Astrocyte (in vitro differentiated cells and primary cell): Measurements from ENCODE around the gene CD180. TPM values are rescaled to one million over a fixed set of nuclear protein-coding genes. Genes with fewer than 3 reads are reported as not detected.

Source experiments
- DNase-seq: peaks from one replicate; pipeline ENCODE4 v3.0.0-alpha.2; 2010; ENCODE audit warnings: low read depth
- FAIRE-seq: peaks from 2 replicates; lab custom pipeline; 2011; peaks lifted over from hg19 to GRCh38; lab: Jason Lieb, UNC
- H2AFZ ChIP-seq: 2 replicates; pipeline ENCODE4 v1.6.0; 2012; ENCODE audit warnings: low read depth, low read length, inconsistent platforms
- H3K27ac ChIP-seq: 2 replicates; pipeline ENCODE4 v1.5.1; 2011; ENCODE audit warnings: low read depth, low read length, inconsistent platforms
- H3K27me3 ChIP-seq: 2 replicates; pipeline ENCODE4 v1.6.0; 2011; ENCODE audit warnings: low read length, inconsistent platforms; ENCODE audit not compliant: insufficient read depth
- H3K36me3 ChIP-seq: 2 replicates; pipeline ENCODE4 v1.5.1; 2011; ENCODE audit warnings: low read length, inconsistent platforms; ENCODE audit not compliant: insufficient read depth
- H3K4me1 ChIP-seq: 2 replicates; pipeline ENCODE4 v1.5.1; 2011; ENCODE audit warnings: low read length, inconsistent platforms; ENCODE audit not compliant: insufficient read depth
- H3K4me2 ChIP-seq: 2 replicates; pipeline ENCODE4 v1.6.0; 2012; ENCODE audit warnings: low read length, inconsistent platforms
- H3K4me3 ChIP-seq: 2 replicates; pipeline ENCODE4 v1.5.1; 2011; ENCODE audit warnings: low read depth, mild to moderate bottlenecking, low read length, inconsistent platforms; ENCODE audit not compliant: insufficient read depth
- H3K79me2 ChIP-seq: 2 replicates; pipeline ENCODE4 v1.6.0; 2012; ENCODE audit warnings: mild to moderate bottlenecking, low read length, inconsistent platforms; ENCODE audit not compliant: insufficient read depth
- H3K9ac ChIP-seq: 2 replicates; pipeline ENCODE4 v1.6.0; 2012; ENCODE audit warnings: mild to moderate bottlenecking, low read length, inconsistent platforms
- H3K9me3 ChIP-seq: 2 replicates; pipeline ENCODE4 v1.5.1; 2012; ENCODE audit warnings: low read depth, mild to moderate bottlenecking, low read length, inconsistent platforms; ENCODE audit not compliant: insufficient read depth
- H4K20me1 ChIP-seq: 2 replicates; pipeline ENCODE4 v1.6.0; 2012; ENCODE audit warnings: low read length, inconsistent platforms; ENCODE audit not compliant: insufficient read depth
- H3K27ac Mint-ChIP-seq: one replicate; pipeline ENCODE4 v1.8.0; 2021; ENCODE audit warnings: mild to moderate bottlenecking, mixed read lengths; ENCODE audit not compliant: unreplicated experiment
- H3K27me3 Mint-ChIP-seq: one replicate; pipeline ENCODE4 v1.8.0; 2021; ENCODE audit warnings: low read depth, mixed read lengths; ENCODE audit not compliant: unreplicated experiment
- H3K36me3 Mint-ChIP-seq: one replicate; pipeline ENCODE4 v1.8.0; 2021; ENCODE audit warnings: low read depth, mixed read lengths; ENCODE audit not compliant: unreplicated experiment
- H3K4me1 Mint-ChIP-seq: one replicate; pipeline ENCODE4 v1.8.0; 2021; ENCODE audit warnings: low read depth, mixed read lengths; ENCODE audit not compliant: unreplicated experiment
- H3K4me3 Mint-ChIP-seq: one replicate; pipeline ENCODE4 v1.8.0; 2021; ENCODE audit warnings: mild to moderate bottlenecking, moderate library complexity, mixed read lengths; ENCODE audit not compliant: unreplicated experiment
- H3K9me3 Mint-ChIP-seq: one replicate; pipeline ENCODE4 v1.8.0; 2021; ENCODE audit warnings: mild to moderate bottlenecking, mixed read lengths; ENCODE audit not compliant: unreplicated experiment
- CTCF ChIP-seq: IDR thresholded peaks from 2 replicates; pipeline ENCODE4 v1.5.1; 2011; ENCODE audit warnings: low read depth, mild to moderate bottlenecking, inconsistent platforms, low read length, moderate library complexity; ENCODE audit not compliant: insufficient read depth
- EZH2 ChIP-seq: IDR thresholded peaks from 2 replicates; pipeline ENCODE4 v1.6.1; 2012; ENCODE audit warnings: mild to moderate bottlenecking, low read length, inconsistent platforms; ENCODE audit not compliant: insufficient read depth
- total RNA-seq: library from RNA; stranded (reverse); gene quantifications from 2 replicates; pipeline ENCODE4 v1.2.1, GENCODE V29; 2021

CD180 gene
- total RNA-seq, 1 donor from 2014 or later: not detected

DNA sequence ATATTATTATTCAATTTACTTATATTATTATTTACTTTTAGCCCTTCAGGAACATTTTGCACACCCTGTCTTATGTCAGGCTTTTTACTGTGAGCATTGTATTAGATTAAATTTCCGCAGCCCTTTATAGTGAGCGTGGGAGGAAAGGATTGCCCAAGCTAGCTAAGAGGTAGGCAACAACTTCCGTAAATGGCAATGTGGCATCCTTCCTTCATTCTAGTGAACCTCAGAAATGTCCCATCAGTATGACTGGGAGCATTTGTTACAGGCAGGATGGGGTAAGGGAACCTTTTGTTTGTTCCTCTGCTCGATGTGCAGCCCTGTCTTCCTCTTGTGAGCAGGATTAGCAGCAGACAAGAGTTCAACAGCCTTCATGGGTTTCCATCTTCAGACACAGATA is 6.2 kb upstream of the CD180 start:
- TF ChIP-seq EZH2 (no peak), CTCF (no peak)
- no peak overlapping the region for H3K4me3 ChIP-seq
- H3K4me1 ChIP-seq: peaks cover 9% of the 10 kb centered on the region
- Mint-ChIP-seq H3K4me1 (no peaks in the 10 kb centered on the region), H3K27me3 (no peaks in the 10 kb centered on the region), H3K36me3 (no peaks in the 10 kb centered on the region), H3K4me3 (no peak overlapping the region), H3K9me3 (peaks cover 4% of the 10 kb centered on the region), H3K27ac (no peak overlapping the region)
- H3K79me2 ChIP-seq: no peaks in the 10 kb centered on the region
- no peaks in the 10 kb centered on the region for H4K20me1 ChIP-seq
- no peak for DNase-seq
- H3K36me3 ChIP-seq: no peaks in the 10 kb centered on the region
- H3K27ac ChIP-seq: no peak overlapping the region
- H3K9ac ChIP-seq: no peak overlapping the region
- H3K9me3 ChIP-seq: no peaks in the 10 kb centered on the region
- H2AFZ ChIP-seq: no peak overlapping the region
- H3K27me3 ChIP-seq: no peaks in the 10 kb centered on the region
- no peak for FAIRE-seq
- no peak overlapping the region for H3K4me2 ChIP-seq

DNA sequence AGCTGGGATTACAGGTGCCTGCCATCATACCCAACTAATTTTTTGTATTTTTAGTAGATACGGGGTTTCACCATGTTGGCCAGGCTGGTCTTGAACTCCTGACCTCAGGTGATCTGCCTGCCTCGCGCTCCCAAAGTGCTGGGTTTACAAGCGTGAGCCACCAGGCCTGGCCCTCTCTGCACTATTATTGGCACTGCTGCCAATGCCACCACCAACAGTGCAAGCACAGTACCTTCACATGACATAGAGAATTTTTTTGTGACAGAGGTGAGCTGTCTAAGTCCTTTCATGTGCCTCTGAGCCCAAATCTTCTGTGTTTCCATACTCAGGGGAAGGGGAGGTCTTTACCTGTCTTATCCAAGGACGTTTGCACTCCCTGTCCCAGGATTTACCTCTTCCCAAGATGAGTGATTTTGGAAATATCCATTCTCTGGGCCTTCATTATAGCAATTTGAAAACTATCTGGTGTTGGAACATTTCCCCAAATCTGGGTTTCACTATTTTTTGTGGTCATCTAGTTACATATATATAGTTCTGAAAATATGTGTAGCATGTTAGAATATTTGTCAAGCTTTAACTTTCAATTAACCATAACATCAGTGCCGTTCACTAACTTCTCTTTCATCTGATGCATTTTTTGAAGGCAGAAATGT is 5.4 kb upstream of the CD180 start:
- Histone ChIP-seq H3K27ac (no peak overlapping the region), H3K4me3 (no peak overlapping the region), H3K9me3 (no peaks in the 10 kb centered on the region), H4K20me1 (no peaks in the 10 kb centered on the region), H3K4me2 (no peak overlapping the region), H3K4me1 (peaks cover 2% of the 10 kb centered on the region), H3K27me3 (no peaks in the 10 kb centered on the region), H3K36me3 (no peaks in the 10 kb centered on the region), H3K9ac (no peak overlapping the region), H2AFZ (no peak overlapping the region), H3K79me2 (no peaks in the 10 kb centered on the region)
- TF ChIP-seq EZH2 (no peak), CTCF (no peak)
- H3K4me1 Mint-ChIP-seq: no peaks in the 10 kb centered on the region
- H3K4me3 Mint-ChIP-seq: no peak overlapping the region
- no peaks in the 10 kb centered on the region for H3K27me3 Mint-ChIP-seq
- DNase-seq (no peak), FAIRE-seq (no peak)
- H3K27ac Mint-ChIP-seq: no peak overlapping the region
- peaks cover 4% of the 10 kb centered on the region for H3K9me3 Mint-ChIP-seq
- no peaks in the 10 kb centered on the region for H3K36me3 Mint-ChIP-seq

- peaks cover 4% of the 10 kb centered on the region for H3K9me3 Mint-ChIP-seq
- H3K27ac ChIP-seq: no peak overlapping the region
- H3K27me3 Mint-ChIP-seq: no peaks in the 10 kb centered on the region
- no peak overlapping the region for H2AFZ ChIP-seq
- H3K4me1 Mint-ChIP-seq: no peaks in the 10 kb centered on the region
- H3K4me2 ChIP-seq: no peak overlapping the region
- no peaks in the 10 kb centered on the region for H3K79me2 ChIP-seq
- H3K36me3 ChIP-seq: no peaks in the 10 kb centered on the region
- TF ChIP-seq EZH2 (no peak), CTCF (no peak)
- H3K4me1 ChIP-seq: no peaks in the 10 kb centered on the region
- H3K9ac ChIP-seq: no peak overlapping the region
- FAIRE-seq (no peak), DNase-seq (no peak)
- H3K9me3 ChIP-seq: no peaks in the 10 kb centered on the region
- H3K27ac Mint-ChIP-seq: peak overlapping the region; percentile 69
- no peak overlapping the region for H3K4me3 ChIP-seq
- H4K20me1 ChIP-seq: no peaks in the 10 kb centered on the region
- H3K4me3 Mint-ChIP-seq: no peak overlapping the region
- no peaks in the 10 kb centered on the region for H3K36me3 Mint-ChIP-seq
- H3K27me3 ChIP-seq: no peaks in the 10 kb centered on the region
These were observed 4.4 kb upstream of the CD180 start for GRCh38 chr5:67200809-67201562.
